ENCODE results near the gene SLC18A2.
"Not testable (repeated sequence)": the region's sequence is repeated elsewhere in the genome, so short reads cannot be mapped to it uniquely, and the experiment has no call there.

SLC18A2 gene

DNA sequence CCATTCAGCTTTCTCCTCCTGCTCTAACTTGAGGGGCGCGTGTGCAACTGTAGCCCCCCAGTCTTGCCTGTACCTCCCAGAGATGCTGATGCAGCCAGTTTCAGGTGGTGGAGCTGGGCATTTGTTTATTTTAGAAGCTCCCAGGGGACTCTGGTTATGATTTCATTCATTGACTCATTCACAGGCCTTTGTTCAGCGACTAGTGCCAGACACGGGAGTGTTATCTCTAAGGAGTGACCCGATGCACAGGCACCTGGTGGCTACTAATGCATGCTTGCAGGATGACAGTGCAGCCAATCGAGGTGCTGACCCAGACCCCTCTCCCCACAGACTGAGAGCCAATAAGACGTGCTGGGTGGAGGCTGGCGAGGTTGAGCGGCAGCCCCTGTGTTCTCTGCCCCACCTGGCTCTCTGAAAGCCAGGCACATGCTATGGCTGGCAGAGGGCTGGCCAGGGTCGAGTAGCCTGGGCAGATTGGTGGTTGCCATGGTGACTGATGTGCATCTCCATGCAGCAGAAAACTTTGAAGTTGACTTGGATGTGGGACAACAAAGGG lies 19.7 kb upstream of the SLC18A2 start:
- Histone ChIP-seq H3K27me3 (ENCODE audit: control insufficient read depth, insufficient read depth, low read length) (peaks cover 20% of the 10 kb centered on the region), H3K9me3 (ENCODE audit: control insufficient read depth, low read length) (no peaks in the 10 kb centered on the region), H3K4me1 (ENCODE audit: control insufficient read depth, insufficient read depth, low read length) (peaks cover 15% of the 10 kb centered on the region), H3K36me3 (ENCODE audit: control insufficient read depth, insufficient read depth, low read length) (no peaks in the 10 kb centered on the region), H3K9ac (ENCODE audit: low read length) (no peak overlapping the region), H3K4me3 (ENCODE audit: low read length) (no peak overlapping the region)

- H3K9me3 ChIP-seq (ENCODE audit: control insufficient read depth, low read length), result no peaks in the 10 kb centered on the region
- H3K36me3 ChIP-seq (ENCODE audit: control insufficient read depth, insufficient read depth, low read length), result no peaks in the 10 kb centered on the region
- no peak overlapping the region for H3K4me3 ChIP-seq (ENCODE audit: low read length)
- H3K9ac ChIP-seq (ENCODE audit: low read length), result no peak overlapping the region
- peaks cover 2% of the 10 kb centered on the region for H3K4me1 ChIP-seq (ENCODE audit: control insufficient read depth, insufficient read depth, low read length)
- H3K27me3 ChIP-seq (ENCODE audit: control insufficient read depth, insufficient read depth, low read length), result peaks cover 11% of the 10 kb centered on the region
Observed at GRCh38 chr10:117222552-117222951, 18.4 kb upstream of the SLC18A2 start.

DNA sequence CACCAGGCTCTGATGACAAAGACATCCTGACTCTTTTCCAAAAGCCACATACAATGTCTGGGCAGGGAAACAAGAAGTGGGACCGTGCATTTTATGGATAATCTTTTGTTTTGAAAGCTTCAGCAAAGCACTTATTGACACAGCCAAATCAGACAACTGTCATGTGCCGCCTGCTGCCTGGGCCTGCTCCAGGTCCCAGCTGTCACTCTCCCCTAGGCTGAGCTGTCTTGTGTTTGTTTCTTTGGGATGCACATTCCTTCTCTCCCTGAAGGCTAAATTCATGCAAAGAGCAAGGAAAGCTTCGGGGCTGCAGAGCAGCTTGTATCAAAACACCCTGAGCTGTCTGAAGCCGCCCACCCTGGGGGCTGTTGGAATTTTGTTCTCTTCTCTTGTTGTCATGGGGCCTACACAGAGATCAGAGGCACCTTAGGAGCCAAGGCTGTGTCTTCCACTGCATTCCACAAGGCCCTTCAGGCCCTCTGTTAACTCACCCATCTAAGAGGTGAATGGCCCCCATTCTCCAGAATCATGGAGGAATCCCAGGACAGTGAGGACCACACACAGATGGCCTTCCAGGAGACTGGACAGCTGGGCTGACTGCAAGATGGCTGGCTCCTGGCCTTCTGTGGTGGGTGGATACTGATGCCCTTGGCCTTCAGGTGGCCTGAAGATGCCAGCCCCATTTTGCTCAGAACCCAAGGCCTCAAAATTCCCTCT lies 17.8 kb upstream of the SLC18A2 start:
- H3K9ac ChIP-seq (ENCODE audit: low read length), result no peak overlapping the region
- no peak overlapping the region for H3K4me3 ChIP-seq (ENCODE audit: low read length)
- no peaks in the 10 kb centered on the region for H3K36me3 ChIP-seq (ENCODE audit: control insufficient read depth, insufficient read depth, low read length)
- no peaks in the 10 kb centered on the region for H3K4me1 ChIP-seq (ENCODE audit: control insufficient read depth, insufficient read depth, low read length)
- H3K27me3 ChIP-seq (ENCODE audit: control insufficient read depth, insufficient read depth, low read length), result peaks cover 9% of the 10 kb centered on the region
- H3K9me3 ChIP-seq (ENCODE audit: control insufficient read depth, low read length), result no peaks in the 10 kb centered on the region

GRCh38 chr10:117223693-117224430 lies 17.1 kb upstream of the SLC18A2 start:
- H3K27me3 ChIP-seq (ENCODE audit: control insufficient read depth, insufficient read depth, low read length), result peaks cover 9% of the 10 kb centered on the region
- no peaks in the 10 kb centered on the region for H3K4me1 ChIP-seq (ENCODE audit: control insufficient read depth, insufficient read depth, low read length)

GRCh38 chr10:117224881-117225280 lies 16.0 kb upstream of the SLC18A2 start:
- Histone ChIP-seq H3K4me1 (ENCODE audit: control insufficient read depth, insufficient read depth, low read length) (no peaks in the 10 kb centered on the region), H3K27me3 (ENCODE audit: control insufficient read depth, insufficient read depth, low read length) (peaks cover 9% of the 10 kb centered on the region), H3K9me3 (ENCODE audit: control insufficient read depth, low read length) (no peaks in the 10 kb centered on the region), H3K4me3 (ENCODE audit: low read length) (no peak overlapping the region), H3K36me3 (ENCODE audit: control insufficient read depth, insufficient read depth, low read length) (no peaks in the 10 kb centered on the region), H3K9ac (ENCODE audit: low read length) (no peak overlapping the region)

More at GRCh38 chr10:117223693-117224430, 17.1 kb upstream of the SLC18A2 start:
- H3K9me3 ChIP-seq (ENCODE audit: control insufficient read depth, low read length), result no peaks in the 10 kb centered on the region
- no peak overlapping the region for H3K4me3 ChIP-seq (ENCODE audit: low read length)
- no peak overlapping the region for H3K9ac ChIP-seq (ENCODE audit: low read length)
- H3K36me3 ChIP-seq (ENCODE audit: control insufficient read depth, insufficient read depth, low read length), result no peaks in the 10 kb centered on the region

GRCh38 chr10:117226813-117227451 lies 14.0 kb upstream of the SLC18A2 start:
- H3K9me3 ChIP-seq (ENCODE audit: control insufficient read depth, low read length), result no peaks in the 10 kb centered on the region
- no peaks in the 10 kb centered on the region for H3K4me1 ChIP-seq (ENCODE audit: control insufficient read depth, insufficient read depth, low read length)
- no peaks in the 10 kb centered on the region for H3K36me3 ChIP-seq (ENCODE audit: control insufficient read depth, insufficient read depth, low read length)
- H3K4me3 ChIP-seq (ENCODE audit: low read length), result no peak overlapping the region
- peaks cover 9% of the 10 kb centered on the region for H3K27me3 ChIP-seq (ENCODE audit: control insufficient read depth, insufficient read depth, low read length)
- H3K9ac ChIP-seq (ENCODE audit: low read length), result no peak overlapping the region

- no peaks in the 10 kb centered on the region for H3K4me1 ChIP-seq (ENCODE audit: control insufficient read depth, insufficient read depth, low read length)
- no peak overlapping the region for H3K9ac ChIP-seq (ENCODE audit: low read length)
- peaks cover 8% of the 10 kb centered on the region for H3K27me3 ChIP-seq (ENCODE audit: control insufficient read depth, insufficient read depth, low read length)
- H3K4me3 ChIP-seq (ENCODE audit: low read length), result no peak overlapping the region
- no peaks in the 10 kb centered on the region for H3K9me3 ChIP-seq (ENCODE audit: control insufficient read depth, low read length)
- H3K36me3 ChIP-seq (ENCODE audit: control insufficient read depth, insufficient read depth, low read length), result no peaks in the 10 kb centered on the region
Observed at GRCh38 chr10:117228210-117228609, 12.7 kb upstream of the SLC18A2 start.

DNA sequence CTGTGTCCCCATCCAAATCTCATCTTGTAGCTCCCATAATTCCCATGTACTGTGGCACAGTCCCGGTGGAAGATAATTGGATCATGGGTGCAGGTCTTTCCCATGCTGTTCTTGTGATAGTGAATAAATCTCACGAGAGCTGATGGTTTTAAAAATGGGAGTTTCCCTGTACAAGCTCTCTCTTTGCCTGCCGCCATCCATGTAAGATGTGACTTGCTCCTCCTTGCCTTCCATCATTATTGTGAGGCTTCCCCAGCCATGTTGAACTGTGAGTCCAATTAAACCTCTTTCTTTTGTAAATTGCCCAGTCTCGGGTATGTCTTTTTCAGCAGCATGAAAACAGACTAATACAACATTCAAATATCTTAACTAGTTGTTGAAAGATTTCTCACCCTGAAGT lies 10.8 kb upstream of the SLC18A2 start:
- H3K9me3 ChIP-seq (ENCODE audit: control insufficient read depth, low read length); H3K36me3 ChIP-seq (ENCODE audit: control insufficient read depth, insufficient read depth, low read length); H3K27me3 ChIP-seq (ENCODE audit: control insufficient read depth, insufficient read depth, low read length); H3K4me1 ChIP-seq (ENCODE audit: control insufficient read depth, insufficient read depth, low read length); H3K9ac ChIP-seq (ENCODE audit: low read length); H3K4me3 ChIP-seq (ENCODE audit: low read length): not testable (repeated sequence)

GRCh38 chr10:117237401-117237991 lies 3.4 kb upstream of the SLC18A2 start:
- Histone ChIP-seq H3K4me1 (ENCODE audit: control insufficient read depth, insufficient read depth, low read length) (no peaks in the 10 kb centered on the region), H3K9ac (ENCODE audit: low read length) (no peak overlapping the region), H3K36me3 (ENCODE audit: control insufficient read depth, insufficient read depth, low read length) (no peaks in the 10 kb centered on the region), H3K27me3 (ENCODE audit: control insufficient read depth, insufficient read depth, low read length) (peaks cover 42% of the 10 kb centered on the region), H3K9me3 (ENCODE audit: control insufficient read depth, low read length) (no peaks in the 10 kb centered on the region), H3K4me3 (ENCODE audit: low read length) (no peak overlapping the region)

- Histone ChIP-seq H3K27me3 (ENCODE audit: control insufficient read depth, insufficient read depth, low read length) (peaks cover 43% of the 10 kb centered on the region), H3K36me3 (ENCODE audit: control insufficient read depth, insufficient read depth, low read length) (no peaks in the 10 kb centered on the region), H3K9me3 (ENCODE audit: control insufficient read depth, low read length) (no peaks in the 10 kb centered on the region), H3K4me1 (ENCODE audit: control insufficient read depth, insufficient read depth, low read length) (no peaks in the 10 kb centered on the region), H3K9ac (ENCODE audit: low read length) (no peak overlapping the region), H3K4me3 (ENCODE audit: low read length) (no peak overlapping the region)
Observed at GRCh38 chr10:117239051-117239450, 1.9 kb upstream of the SLC18A2 start.

- H3K9ac ChIP-seq (ENCODE audit: low read length), result no peak overlapping the region
- no peaks in the 10 kb centered on the region for H3K9me3 ChIP-seq (ENCODE audit: control insufficient read depth, low read length)
- H3K36me3 ChIP-seq (ENCODE audit: control insufficient read depth, insufficient read depth, low read length), result no peaks in the 10 kb centered on the region
- no peak overlapping the region for H3K4me3 ChIP-seq (ENCODE audit: low read length)
- no peaks in the 10 kb centered on the region for H3K4me1 ChIP-seq (ENCODE audit: control insufficient read depth, insufficient read depth, low read length)
- H3K27me3 ChIP-seq (ENCODE audit: control insufficient read depth, insufficient read depth, low read length), result peaks cover 43% of the 10 kb centered on the region
Observed at GRCh38 chr10:117239721-117240620, 943 bp upstream of the SLC18A2 start.

Measured in mucosa of stomach (tissue), 1 donor.